DND-41 (cell line): ENCODE results near the gene MBOAT7.

Source experiments
- ATAC-seq: fragments of 200-7000 bp; cut with Tn5 transposase; 3 replicates; pipeline ENCODE4 v1.9.1; 2021; ENCODE audit warnings: low read depth; ENCODE audit not compliant: insufficient read depth
- DNase-seq: peaks from one replicate; pipeline ENCODE4 v3.0.0-alpha.2; 2020
- H2AFZ ChIP-seq: 2 replicates; pipeline ENCODE4 v1.6.0; 2012; ENCODE audit warnings: low read depth, low read length
- H3K27ac ChIP-seq: 2 replicates; pipeline ENCODE4 v1.5.1; 2012; ENCODE audit warnings: low read length, inconsistent platforms
- H3K27me3 ChIP-seq: fragments of 200-600 bp; sonication (generic); 2 replicates; pipeline ENCODE4 v1.6.0; 2012; ENCODE audit warnings: low read length, mild to moderate bottlenecking, inconsistent platforms; ENCODE audit not compliant: insufficient read depth, poor library complexity
- H3K36me3 ChIP-seq: 2 replicates; pipeline ENCODE4 v1.5.1; 2012; ENCODE audit warnings: low read length, inconsistent platforms; ENCODE audit not compliant: insufficient read depth
- H3K4me1 ChIP-seq: 2 replicates; pipeline ENCODE4 v1.5.1; 2012; ENCODE audit warnings: mild to moderate bottlenecking, low read length; ENCODE audit not compliant: insufficient read depth
- H3K4me2 ChIP-seq: 2 replicates; pipeline ENCODE4 v1.6.0; 2012; ENCODE audit warnings: mild to moderate bottlenecking, moderate library complexity, low read length, inconsistent platforms; ENCODE audit not compliant: insufficient read depth
- H3K4me3 ChIP-seq, 2 experiments: fragments of 200-600 bp in 1 of 2; shearing (Covaris generic) in 1 of 2; 2 replicates each; pipeline ENCODE4 v1.5.1; 2012 to 2016; ENCODE audit warnings: inconsistent platforms in 2 of 2, low read length in 2 of 2, mild to moderate bottlenecking in 2 of 2, low read depth in 1 of 2, moderate library complexity in 1 of 2
- H3K79me2 ChIP-seq: 2 replicates; pipeline ENCODE4 v1.6.0; 2012; ENCODE audit warnings: low read length, inconsistent platforms; ENCODE audit not compliant: insufficient read depth
- H3K9ac ChIP-seq: 2 replicates; pipeline ENCODE4 v1.6.0; 2012; ENCODE audit warnings: low read depth, mild to moderate bottlenecking, inconsistent platforms, low read length, moderate library complexity
- H3K9me3 ChIP-seq: 2 replicates; pipeline ENCODE4 v1.5.1; 2012; ENCODE audit warnings: low read length, moderate library complexity, mild to moderate bottlenecking, inconsistent platforms; ENCODE audit not compliant: insufficient read depth, severe bottlenecking
- H4K20me1 ChIP-seq: 2 replicates; pipeline ENCODE4 v1.6.0; 2012; ENCODE audit warnings: low read length; ENCODE audit not compliant: insufficient read depth
- CTCF ChIP-seq: IDR thresholded peaks from 2 replicates; pipeline ENCODE4 v1.5.1; 2012; ENCODE audit warnings: borderline replicate concordance, low read length, moderate library complexity, mild to moderate bottlenecking; ENCODE audit not compliant: poor library complexity, severe bottlenecking; ENCODE audit errors: extremely low read depth
- EZH2 ChIP-seq: IDR thresholded peaks from 3 replicates; pipeline ENCODE4 v1.6.1; 2012; ENCODE audit warnings: borderline replicate concordance, low read depth, mild to moderate bottlenecking, moderate library complexity, low read length, inconsistent platforms; ENCODE audit not compliant: severe bottlenecking

The MBOAT7 gene

GRCh38 chr19:54154603-54155345 lies 34.6 kb downstream of the MBOAT7 start:
- no peak overlapping the region for H3K9ac ChIP-seq
- DNase-seq (peak; percentile 30), ATAC-seq (no peak)
- no peak overlapping the region for H3K4me3 ChIP-seq
- no peak for TF ChIP-seq EZH2
- no peak for TF ChIP-seq CTCF
- no peak overlapping the region for H2AFZ ChIP-seq
- peaks cover 26% of the 10 kb centered on the region for H3K4me1 ChIP-seq
- H3K79me2 ChIP-seq: peaks cover 29% of the 10 kb centered on the region
- no peaks in the 10 kb centered on the region for H3K9me3 ChIP-seq
- H3K4me2 ChIP-seq: no peak overlapping the region
- H3K27me3 ChIP-seq: no peaks in the 10 kb centered on the region
- peaks cover 58% of the 10 kb centered on the region for H4K20me1 ChIP-seq
- peaks cover 85% of the 10 kb centered on the region for H3K36me3 ChIP-seq
- no peak overlapping the region for H3K27ac ChIP-seq

GRCh38 chr19:54153731-54154326 lies 35.6 kb downstream of the MBOAT7 start:
- Histone ChIP-seq H3K9ac (no peak overlapping the region), H3K79me2 (peaks cover 25% of the 10 kb centered on the region), H3K27ac (no peak overlapping the region), H3K27me3 (no peaks in the 10 kb centered on the region), H3K36me3 (peaks cover 95% of the 10 kb centered on the region), H2AFZ (no peak overlapping the region), H4K20me1 (peaks cover 57% of the 10 kb centered on the region), H3K4me3 (no peak overlapping the region), H3K4me1 (peaks cover 21% of the 10 kb centered on the region), H3K4me2 (no peak overlapping the region), H3K9me3 (no peaks in the 10 kb centered on the region)
- ATAC-seq (0 out of 3 replicates have a peak, but pooled peaks have one; percentile 5), DNase-seq (no peak)
- no peak for TF ChIP-seq EZH2
- no peak for TF ChIP-seq CTCF

- no peak overlapping the region for H3K27ac ChIP-seq
- H3K79me2 ChIP-seq: peaks cover 17% of the 10 kb centered on the region
- H3K4me2 ChIP-seq: no peak overlapping the region
- no peak for TF ChIP-seq EZH2
- TF ChIP-seq CTCF: no peak
- H2AFZ ChIP-seq: no peak overlapping the region
- no peak overlapping the region for H3K9ac ChIP-seq
- H3K9me3 ChIP-seq: no peaks in the 10 kb centered on the region
- ATAC-seq (no peak), DNase-seq (no peak)
- H3K27me3 ChIP-seq: no peaks in the 10 kb centered on the region
- no peak overlapping the region for H3K4me3 ChIP-seq
- peaks cover 49% of the 10 kb centered on the region for H4K20me1 ChIP-seq
- H3K36me3 ChIP-seq: peaks cover 98% of the 10 kb centered on the region
- H3K4me1 ChIP-seq: peaks cover 13% of the 10 kb centered on the region
Measured at GRCh38 chr19:54152878-54153524, 36.4 kb downstream of the MBOAT7 start.
